IPS-15b (cell line): ENCODE data around the gene WDR81.

Experiments
- H3K27me3 ChIP-seq: one replicate; pipeline ENCODE4 v1.6.1; 2013; ENCODE audit warnings: low read length; ENCODE audit not compliant: control insufficient read depth, insufficient read depth
- H3K36me3 ChIP-seq: one replicate; pipeline ENCODE4 v1.6.1; 2013; ENCODE audit warnings: low read length; ENCODE audit not compliant: control insufficient read depth, insufficient read depth
- H3K4me1 ChIP-seq: one replicate; pipeline ENCODE4 v1.6.1; 2013; ENCODE audit warnings: mild to moderate bottlenecking, low read length; ENCODE audit not compliant: control insufficient read depth, insufficient read depth
- H3K4me3 ChIP-seq: one replicate; pipeline ENCODE4 v1.5.1; 2013; ENCODE audit warnings: low read depth, low read length
- H3K9ac ChIP-seq: one replicate; pipeline ENCODE4 v1.6.1; 2013; ENCODE audit warnings: low read depth, mild to moderate bottlenecking, low read length
- H3K9me3 ChIP-seq: one replicate; pipeline ENCODE4 v1.6.1; 2013; ENCODE audit warnings: mild to moderate bottlenecking, low read length; ENCODE audit not compliant: control insufficient read depth, insufficient read depth

Gene WDR81

DNA sequence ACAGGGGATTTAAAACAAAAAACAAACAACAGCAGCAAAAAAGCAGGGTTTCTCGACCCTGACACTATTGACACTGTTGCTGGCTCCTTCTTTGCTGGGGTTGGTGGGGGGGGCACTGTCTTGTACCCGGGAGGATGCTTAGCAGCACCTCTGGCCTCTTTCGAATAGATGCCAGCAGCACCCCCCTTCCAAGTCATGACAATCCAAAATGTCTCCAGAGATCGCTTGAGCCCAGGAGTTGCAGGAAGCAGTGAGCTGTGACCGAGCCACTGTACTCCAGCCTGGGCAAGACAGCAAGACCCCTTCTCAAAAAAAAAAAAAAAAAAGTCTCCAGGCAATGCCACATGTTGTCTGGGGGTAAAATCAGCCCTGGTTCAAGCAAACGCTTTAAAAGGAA lies 57.7 kb downstream of the WDR81 start:
- Histone ChIP-seq H3K9me3 (no peaks in the 10 kb centered on the region), H3K36me3 (peaks cover 45% of the 10 kb centered on the region), H3K27me3 (no peaks in the 10 kb centered on the region), H3K4me1 (no peaks in the 10 kb centered on the region), H3K4me3 (no peak overlapping the region), H3K9ac (no peak overlapping the region)

- Histone ChIP-seq H3K4me1 (no peaks in the 10 kb centered on the region), H3K9me3 (no peaks in the 10 kb centered on the region), H3K27me3 (no peaks in the 10 kb centered on the region), H3K4me3 (no peak overlapping the region), H3K9ac (no peak overlapping the region), H3K36me3 (peaks cover 46% of the 10 kb centered on the region)
Measured at GRCh38 chr17:1783271-1783670, 58.8 kb downstream of the WDR81 start.

DNA sequence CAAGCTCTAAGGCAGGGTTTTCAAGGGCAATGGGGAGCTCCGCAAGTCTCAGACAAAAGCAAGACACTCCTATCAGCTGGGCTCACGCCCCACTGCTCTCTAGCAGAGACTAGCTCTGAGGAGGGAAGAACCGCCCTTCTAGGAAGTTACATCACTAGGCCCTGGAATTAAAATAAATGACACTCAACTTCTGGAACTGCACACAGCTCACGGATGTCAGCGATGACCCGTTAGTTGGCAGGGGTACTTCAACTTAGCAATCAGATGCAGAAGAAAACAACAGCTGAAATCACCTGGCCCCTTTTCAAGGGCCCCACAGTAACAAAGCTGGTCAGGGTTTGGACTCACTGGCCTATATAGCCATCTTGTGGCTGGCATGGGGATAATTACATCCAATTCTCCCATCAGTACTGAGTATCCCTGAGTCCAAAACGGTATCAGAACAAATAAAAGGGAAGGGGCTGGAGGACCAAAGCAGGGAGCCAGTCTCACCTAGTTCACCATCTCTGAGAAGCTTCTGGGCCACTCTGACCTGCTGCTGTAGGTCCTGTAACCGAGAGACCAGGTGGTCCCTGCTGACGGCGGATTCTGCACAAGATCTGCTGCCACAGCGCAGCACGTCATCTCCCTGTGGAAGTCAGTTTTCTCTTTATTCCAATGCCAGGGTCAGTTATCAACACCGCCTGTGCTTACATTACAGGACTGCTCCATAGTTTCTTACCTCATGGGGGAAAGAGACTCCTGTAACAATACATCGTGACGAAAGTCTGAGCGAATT lies 59.5 kb downstream of the WDR81 start:
- H3K27me3 ChIP-seq = no peaks in the 10 kb centered on the region
- H3K4me3 ChIP-seq = no peak overlapping the region
- H3K36me3 ChIP-seq = peaks cover 40% of the 10 kb centered on the region
- H3K4me1 ChIP-seq = no peaks in the 10 kb centered on the region
- no peak overlapping the region for H3K9ac ChIP-seq
- H3K9me3 ChIP-seq = no peaks in the 10 kb centered on the region

GRCh38 chr17:1785930-1786329 lies 61.4 kb downstream of the WDR81 start:
- no peak overlapping the region for H3K4me3 ChIP-seq
- H3K4me1 ChIP-seq = no peaks in the 10 kb centered on the region
- no peak overlapping the region for H3K9ac ChIP-seq
- no peaks in the 10 kb centered on the region for H3K27me3 ChIP-seq
- peaks cover 37% of the 10 kb centered on the region for H3K36me3 ChIP-seq
- H3K9me3 ChIP-seq = no peaks in the 10 kb centered on the region

- peaks cover 37% of the 10 kb centered on the region for H3K36me3 ChIP-seq
- H3K27me3 ChIP-seq = no peaks in the 10 kb centered on the region
- H3K9ac ChIP-seq = no peak overlapping the region
- H3K9me3 ChIP-seq = no peaks in the 10 kb centered on the region
- H3K4me3 ChIP-seq = no peak overlapping the region
- H3K4me1 ChIP-seq = no peaks in the 10 kb centered on the region
Measured at GRCh38 chr17:1786708-1787107, 62.2 kb downstream of the WDR81 start.

DNA sequence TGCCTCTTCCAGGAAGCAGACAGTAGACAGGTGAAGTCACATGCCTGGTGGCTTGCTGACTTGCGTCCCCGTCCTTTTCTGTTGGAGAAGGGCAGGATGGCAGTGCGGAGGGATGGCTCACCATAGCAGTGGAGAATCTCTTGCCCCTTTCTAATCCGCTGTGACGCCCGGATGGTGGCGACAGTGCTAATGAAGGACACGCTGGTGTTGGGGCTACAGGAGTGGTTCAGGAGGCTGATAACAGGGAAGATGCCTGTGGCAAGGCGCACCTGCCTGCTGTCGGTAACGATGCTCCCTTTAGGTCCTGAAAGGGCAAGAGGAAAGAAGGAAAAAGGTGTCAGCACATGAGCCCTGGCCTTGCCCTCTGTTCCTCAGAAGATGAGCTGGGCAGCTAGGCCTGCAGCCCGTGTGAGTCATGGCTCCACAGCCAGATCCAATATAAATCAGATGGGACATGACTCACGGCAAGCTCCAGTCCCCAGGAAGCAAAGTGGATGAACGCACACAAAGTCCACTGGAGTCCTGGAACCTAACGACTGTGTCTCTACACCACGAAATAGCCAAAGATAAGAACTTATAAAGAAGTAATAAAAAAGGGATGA lies 62.9 kb downstream of the WDR81 start:
- no peaks in the 10 kb centered on the region for H3K27me3 ChIP-seq
- H3K4me1 ChIP-seq = no peaks in the 10 kb centered on the region
- no peak overlapping the region for H3K9ac ChIP-seq
- peaks cover 31% of the 10 kb centered on the region for H3K36me3 ChIP-seq
- H3K4me3 ChIP-seq = no peak overlapping the region
- H3K9me3 ChIP-seq = no peaks in the 10 kb centered on the region
